ENCODE data around the gene TULP4. TPM values are rescaled to one million over a fixed set of nuclear protein-coding genes. Genes with fewer than 3 reads are reported as not detected.

Gene TULP4
- polyA plus RNA-seq, 3 donors = 6.5 to 10.6 (median 7.9) TPM

DNA sequence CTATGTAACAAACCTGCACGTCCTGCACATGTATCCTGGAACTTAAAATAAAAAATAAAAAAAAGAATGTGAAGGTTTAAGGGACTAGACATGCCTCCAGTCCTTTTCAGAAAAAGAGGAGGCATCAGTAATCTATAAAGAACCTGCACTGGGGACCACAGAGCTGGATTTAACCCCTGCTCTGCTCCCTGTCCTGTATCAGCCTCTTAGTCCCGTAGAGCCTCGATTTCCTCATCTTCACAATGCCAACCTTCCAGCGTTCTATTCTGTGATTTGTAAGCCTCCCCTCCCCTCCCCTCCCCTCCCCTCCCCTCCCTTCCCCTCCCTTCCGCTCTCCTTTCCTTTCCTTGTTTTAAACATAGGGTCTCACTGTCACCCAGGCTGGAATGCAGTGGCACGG, 216.6 kb downstream of the TULP4 start:
- 40% methylated on average over 1 of the region's 6 CpGs for WGBS (ENCODE audit: insufficient coverage)
- Histone ChIP-seq H3K9me3 (replicated peaks in 1 of 2; ENCODE audit: control insufficient read depth in 1 of 2, insufficient read depth in 1 of 2, low read length in 2 of 2) (no peaks in the 10 kb centered on the region), H3K4me1 (ENCODE audit: control insufficient read depth in 1 of 2, insufficient read depth in 2 of 2, low read length in 2 of 2) (no peaks in the 10 kb centered on the region), H3K36me3 (replicated peaks in 1 of 2; ENCODE audit: control insufficient read depth in 1 of 2, insufficient read depth in 2 of 2, low read length in 2 of 2) (no peaks in the 10 kb centered on the region), H2AFZ (ENCODE audit: insufficient read depth, low read depth, low read length, poor library complexity, severe bottlenecking) (no peak overlapping the region), H4K20me1 (ENCODE audit: insufficient read depth, low read length) (no peaks in the 10 kb centered on the region), H3K9ac (ENCODE audit: insufficient read depth, low read length, poor library complexity, severe bottlenecking) (no peak overlapping the region), H3K27ac (ENCODE audit: low read depth in 1 of 2, low read length in 2 of 2) (no peak overlapping the region), H3K27me3 (ENCODE audit: control insufficient read depth in 2 of 2, insufficient read depth in 2 of 2, low read length in 2 of 2) (peaks cover 0 to 9% of the 10 kb centered on the region in 2 donors), H3K4me3 (replicated peaks in 1 of 3; ENCODE audit: low read depth in 2 of 3, low read length in 3 of 3) (no peak overlapping the region), H3K79me2 (ENCODE audit: insufficient read depth, low read length) (no peaks in the 10 kb centered on the region), H3K4me2 (replicated peaks; ENCODE audit: extremely low read depth, low read length, poor library complexity, severe bottlenecking) (no peak overlapping the region)
- DNase-seq = no peak
- peak overlapping the region in 1 of 2 donors; percentile 27 for H3K4me3 Mint-ChIP-seq
- H3K4me1 Mint-ChIP-seq = no peaks in the 10 kb centered on the region
- H3K9me3 Mint-ChIP-seq = peaks cover 0 to 13% (median 6%) of the 10 kb centered on the region in 7 donors
- H3K27ac Mint-ChIP-seq = no peak overlapping the region
- peaks cover 18 to 48% (median 19%) of the 10 kb centered on the region in 3 donors for H3K27me3 Mint-ChIP-seq (ENCODE audit: low read depth in 3 of 3)
- no peaks in the 10 kb centered on the region for H3K36me3 Mint-ChIP-seq
- intact Hi-C loops (cut with micrococcal nuclease) = no loop called here
- TF ChIP-seq, protein P1, sequence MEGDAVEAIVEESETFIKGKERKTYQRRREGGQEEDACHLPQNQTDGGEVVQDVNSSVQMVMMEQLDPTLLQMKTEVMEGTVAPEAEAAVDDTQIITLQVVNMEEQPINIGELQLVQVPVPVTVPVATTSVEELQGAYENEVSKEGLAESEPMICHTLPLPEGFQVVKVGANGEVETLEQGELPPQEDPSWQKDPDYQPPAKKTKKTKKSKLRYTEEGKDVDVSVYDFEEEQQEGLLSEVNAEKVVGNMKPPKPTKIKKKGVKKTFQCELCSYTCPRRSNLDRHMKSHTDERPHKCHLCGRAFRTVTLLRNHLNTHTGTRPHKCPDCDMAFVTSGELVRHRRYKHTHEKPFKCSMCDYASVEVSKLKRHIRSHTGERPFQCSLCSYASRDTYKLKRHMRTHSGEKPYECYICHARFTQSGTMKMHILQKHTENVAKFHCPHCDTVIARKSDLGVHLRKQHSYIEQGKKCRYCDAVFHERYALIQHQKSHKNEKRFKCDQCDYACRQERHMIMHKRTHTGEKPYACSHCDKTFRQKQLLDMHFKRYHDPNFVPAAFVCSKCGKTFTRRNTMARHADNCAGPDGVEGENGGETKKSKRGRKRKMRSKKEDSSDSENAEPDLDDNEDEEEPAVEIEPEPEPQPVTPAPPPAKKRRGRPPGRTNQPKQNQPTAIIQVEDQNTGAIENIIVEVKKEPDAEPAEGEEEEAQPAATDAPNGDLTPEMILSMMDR (IDR thresholded peaks at IDR 0.05) = no peak

DNA sequence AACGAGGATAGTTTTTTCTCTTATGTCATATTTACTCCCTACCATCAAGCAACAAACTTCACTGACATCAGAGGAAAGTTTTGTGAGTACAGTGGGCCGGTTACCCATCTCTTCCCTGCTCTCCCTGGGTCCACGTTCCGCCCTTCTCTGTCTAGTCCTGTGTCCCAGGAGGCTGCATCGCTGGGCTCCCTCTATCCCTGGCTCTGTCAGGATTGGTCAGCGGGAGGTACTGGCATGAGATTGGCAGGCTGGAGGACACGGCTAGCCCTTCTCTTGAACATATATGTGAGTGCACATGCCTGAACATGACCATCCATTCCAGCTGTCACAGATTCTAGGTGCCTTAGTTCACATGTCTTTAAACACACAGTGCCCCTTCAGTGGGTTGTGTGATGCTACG, 217.4 kb downstream of the TULP4 start:
- TF ChIP-seq, protein P1 (IDR thresholded peaks at IDR 0.05) = no peak
- Mint-ChIP-seq H3K27me3 (ENCODE audit: low read depth in 3 of 3) (peaks cover 19 to 47% (median 23%) of the 10 kb centered on the region in 3 donors), H3K4me1 (no peaks in the 10 kb centered on the region), H3K4me3 (no peak overlapping the region), H3K36me3 (no peaks in the 10 kb centered on the region), H3K27ac (peak overlapping the region in 1 of 7 donors; percentile 50), H3K9me3 (peaks cover 0 to 13% (median 6%) of the 10 kb centered on the region in 7 donors)
- Histone ChIP-seq H4K20me1 (ENCODE audit: insufficient read depth, low read length) (no peaks in the 10 kb centered on the region), H3K79me2 (ENCODE audit: insufficient read depth, low read length) (no peaks in the 10 kb centered on the region), H3K4me1 (ENCODE audit: control insufficient read depth in 1 of 2, insufficient read depth in 2 of 2, low read length in 2 of 2) (no peaks in the 10 kb centered on the region), H3K36me3 (replicated peaks in 1 of 2; ENCODE audit: control insufficient read depth in 1 of 2, insufficient read depth in 2 of 2, low read length in 2 of 2) (no peaks in the 10 kb centered on the region), H3K4me2 (replicated peaks; ENCODE audit: extremely low read depth, low read length, poor library complexity, severe bottlenecking) (no peak overlapping the region), H3K27ac (ENCODE audit: low read depth in 1 of 2, low read length in 2 of 2) (no peak overlapping the region), H3K9ac (ENCODE audit: insufficient read depth, low read length, poor library complexity, severe bottlenecking) (no peak overlapping the region), H3K27me3 (ENCODE audit: control insufficient read depth in 2 of 2, insufficient read depth in 2 of 2, low read length in 2 of 2) (peaks cover 0 to 9% of the 10 kb centered on the region in 2 donors), H3K4me3 (replicated peaks in 1 of 3; ENCODE audit: low read depth in 2 of 3, low read length in 3 of 3) (no peak overlapping the region), H3K9me3 (replicated peaks in 1 of 2; ENCODE audit: control insufficient read depth in 1 of 2, insufficient read depth in 1 of 2, low read length in 2 of 2) (no peaks in the 10 kb centered on the region), H2AFZ (ENCODE audit: insufficient read depth, low read depth, low read length, poor library complexity, severe bottlenecking) (no peak overlapping the region)
- WGBS (ENCODE audit: insufficient coverage) = 81% methylated on average over 6 of the region's 8 CpGs
- DNase-seq = no peak
- intact Hi-C loops (cut with micrococcal nuclease) = no loop called here
